HuH-7 (cell line): ENCODE measurements around the gene ZC3HAV1L.
A peak's percentile ranks its signal among the peaks of the same experiment; 100 is the strongest.
"Not testable (repeated sequence)": the region's sequence is repeated elsewhere in the genome, so short reads cannot be mapped to it uniquely, and the experiment has no call there.

Experiments
- DNase-seq: peaks from one replicate; pipeline ENCODE4 v3.0.0; 2011; ENCODE audit warnings: low spot score

ZC3HAV1L gene

DNA sequence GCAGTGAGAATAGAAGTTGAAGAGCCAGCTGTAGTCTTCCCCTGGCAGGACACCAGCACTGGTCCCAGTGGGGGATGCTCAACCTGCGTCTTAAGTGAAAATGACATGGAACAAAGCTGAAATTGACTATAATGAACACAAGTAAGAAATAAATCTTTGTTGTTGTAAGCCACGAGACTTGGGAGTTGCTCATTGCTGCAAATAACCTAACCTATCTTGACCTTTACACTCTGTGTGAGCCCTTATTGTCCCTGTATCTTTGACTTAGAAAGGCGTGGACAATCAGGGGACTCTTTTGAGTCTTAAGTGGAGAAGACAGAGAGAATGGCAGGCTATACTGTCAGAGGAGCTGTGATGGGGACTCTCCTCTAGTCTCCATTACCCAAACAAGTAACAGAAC lies 16.9 kb downstream of the ZC3HAV1L start:
- DNase-seq = no peak

DNA sequence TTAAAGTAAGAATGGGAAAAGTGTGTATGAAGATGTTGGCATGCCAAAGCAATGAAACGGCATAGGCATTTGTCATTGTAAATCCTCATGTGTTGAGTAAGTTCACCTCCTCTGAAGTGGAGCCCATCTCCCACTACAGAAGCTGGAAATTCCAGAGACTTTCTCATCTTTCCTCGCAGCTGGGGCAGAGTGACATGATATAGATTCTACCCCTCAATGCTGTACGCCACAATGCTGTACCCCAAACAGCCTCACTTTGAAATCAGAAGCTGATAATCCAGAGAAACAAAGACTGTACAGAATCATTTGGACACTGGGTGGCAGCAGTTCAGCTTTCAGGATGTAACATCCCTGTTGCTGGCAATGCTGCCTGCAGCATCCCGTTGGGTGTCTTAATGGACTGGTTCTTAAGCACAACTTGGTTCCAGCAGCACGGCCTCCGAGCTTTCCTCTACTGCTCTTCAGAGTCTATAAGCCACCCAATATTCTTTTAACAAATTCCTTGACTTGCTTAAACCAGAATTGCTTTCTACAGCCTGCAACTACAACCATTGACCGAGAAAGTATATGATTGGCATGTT lies 18.8 kb downstream of the ZC3HAV1L start:
- peak; percentile 81 for DNase-seq

DNA sequence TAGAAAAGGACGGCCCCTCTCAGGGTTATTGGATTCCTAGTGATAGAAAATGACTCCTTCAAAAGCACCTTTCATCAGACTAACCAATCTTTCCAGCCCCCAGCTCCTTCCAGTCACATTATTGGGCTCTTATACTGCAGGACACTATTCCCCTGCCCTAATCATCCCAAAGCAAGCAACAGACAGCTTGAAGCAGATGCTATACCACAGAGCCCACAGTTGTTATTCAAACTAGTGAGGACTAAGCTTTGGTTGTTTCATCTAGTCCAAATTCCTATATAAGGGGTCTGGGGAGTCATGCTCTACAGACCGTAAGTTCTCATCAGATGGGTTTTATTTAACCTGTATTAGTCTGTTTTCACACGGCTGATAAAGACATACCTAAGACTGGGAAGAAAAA lies 24.5 kb downstream of the ZC3HAV1L start:
- DNase-seq = no peak

DNA sequence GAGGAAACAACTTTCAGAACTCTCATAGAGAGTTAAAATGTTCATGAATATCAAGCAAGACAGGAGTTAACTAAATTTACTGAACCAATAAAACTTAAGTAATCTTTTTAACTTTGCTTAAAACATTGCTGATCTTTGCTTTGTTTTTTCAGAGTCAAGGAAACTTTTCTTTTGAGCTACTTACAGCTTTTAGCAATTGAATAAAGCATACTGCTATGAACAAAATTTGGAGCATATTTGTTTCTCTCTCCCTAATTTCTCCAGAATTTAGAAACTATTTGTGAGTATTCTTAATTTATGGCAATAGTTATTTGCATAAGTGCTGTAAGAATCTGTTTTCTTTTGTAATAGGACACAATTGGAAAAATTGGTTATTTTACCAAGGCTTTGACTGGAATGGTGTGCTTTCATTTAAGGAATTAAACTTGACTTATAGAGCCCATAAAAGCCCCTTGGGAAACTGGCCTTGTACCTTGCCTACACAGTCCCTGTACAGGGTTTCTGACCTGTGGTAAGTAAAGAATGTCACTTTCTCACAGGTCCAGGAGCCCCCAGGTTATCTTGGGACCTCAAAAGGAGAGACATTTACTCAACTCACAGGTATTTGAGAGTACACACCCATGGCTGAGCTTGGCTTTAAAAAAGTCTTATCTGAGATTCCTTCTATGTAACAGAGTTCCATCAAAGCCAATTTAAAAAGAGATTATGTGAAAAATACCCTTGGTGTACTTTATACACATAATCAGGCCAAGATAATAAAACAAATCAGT lies 31.3 kb downstream of the ZC3HAV1L start:
- no peak for DNase-seq

DNA sequence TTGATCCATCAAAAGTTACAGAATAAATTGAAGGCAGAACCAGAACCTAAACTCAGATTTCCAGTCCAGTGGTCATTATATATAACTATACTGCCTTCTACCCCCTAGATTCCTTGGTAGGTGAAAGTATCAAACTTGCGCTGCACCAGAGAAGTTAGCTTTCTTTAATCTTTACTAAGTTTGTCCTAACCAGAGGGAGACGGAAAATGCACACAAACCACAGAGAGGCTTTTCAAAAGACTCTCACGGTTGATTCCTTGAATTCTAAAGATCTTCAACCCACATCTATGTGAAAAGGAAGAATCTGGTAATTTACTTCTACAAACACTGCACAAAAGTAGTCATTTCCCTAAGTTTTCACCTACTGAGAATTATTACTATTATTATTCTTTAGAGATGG lies 36.4 kb downstream of the ZC3HAV1L start:
- DNase-seq = no peak

DNA sequence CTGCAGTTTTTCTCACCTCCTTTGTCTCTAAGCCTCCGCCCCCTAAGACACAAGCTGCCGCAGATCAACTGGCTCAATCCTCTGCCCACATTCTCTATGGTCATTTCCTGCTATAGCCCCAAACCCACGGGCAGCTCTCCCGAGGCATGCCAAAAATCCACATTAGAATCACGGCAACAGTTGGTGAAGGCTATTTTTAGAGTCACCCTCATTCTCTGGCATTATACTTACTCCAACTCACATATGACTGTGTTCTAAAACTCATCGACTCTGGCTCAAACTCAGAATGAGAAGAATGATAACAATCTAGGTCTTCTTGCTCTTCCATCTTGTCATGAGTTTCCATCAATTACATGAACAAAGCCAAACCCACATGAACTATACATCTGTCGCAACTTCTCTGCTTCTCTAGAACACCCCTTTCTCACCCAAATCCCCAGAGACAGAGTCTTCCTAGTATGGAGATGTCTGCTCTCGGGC lies 43.8 kb downstream of the ZC3HAV1L start:
- no peak for DNase-seq

DNA sequence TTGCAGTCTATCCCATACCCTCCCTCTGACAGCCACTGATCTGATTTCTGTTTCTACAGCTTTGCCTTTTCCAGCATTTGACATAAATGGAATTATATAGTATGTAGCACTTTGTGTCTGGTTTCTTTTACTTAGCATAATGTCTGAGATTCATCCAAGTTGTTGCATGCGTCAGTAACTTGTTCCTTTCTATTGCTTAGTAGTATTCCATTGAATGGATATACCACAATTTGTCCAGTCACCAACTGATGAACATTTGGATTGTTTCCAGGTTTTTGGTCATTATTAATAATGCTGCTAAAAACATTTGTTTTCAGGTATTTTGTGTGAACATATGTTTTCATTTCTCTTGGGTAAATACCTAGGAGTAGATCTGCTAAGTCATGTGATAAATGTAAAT lies 48.2 kb downstream of the ZC3HAV1L start:
- no peak for DNase-seq

- no peak for DNase-seq
Measured at GRCh38 chr7:138982204-138982623, 53.6 kb downstream of the ZC3HAV1L start.

DNA sequence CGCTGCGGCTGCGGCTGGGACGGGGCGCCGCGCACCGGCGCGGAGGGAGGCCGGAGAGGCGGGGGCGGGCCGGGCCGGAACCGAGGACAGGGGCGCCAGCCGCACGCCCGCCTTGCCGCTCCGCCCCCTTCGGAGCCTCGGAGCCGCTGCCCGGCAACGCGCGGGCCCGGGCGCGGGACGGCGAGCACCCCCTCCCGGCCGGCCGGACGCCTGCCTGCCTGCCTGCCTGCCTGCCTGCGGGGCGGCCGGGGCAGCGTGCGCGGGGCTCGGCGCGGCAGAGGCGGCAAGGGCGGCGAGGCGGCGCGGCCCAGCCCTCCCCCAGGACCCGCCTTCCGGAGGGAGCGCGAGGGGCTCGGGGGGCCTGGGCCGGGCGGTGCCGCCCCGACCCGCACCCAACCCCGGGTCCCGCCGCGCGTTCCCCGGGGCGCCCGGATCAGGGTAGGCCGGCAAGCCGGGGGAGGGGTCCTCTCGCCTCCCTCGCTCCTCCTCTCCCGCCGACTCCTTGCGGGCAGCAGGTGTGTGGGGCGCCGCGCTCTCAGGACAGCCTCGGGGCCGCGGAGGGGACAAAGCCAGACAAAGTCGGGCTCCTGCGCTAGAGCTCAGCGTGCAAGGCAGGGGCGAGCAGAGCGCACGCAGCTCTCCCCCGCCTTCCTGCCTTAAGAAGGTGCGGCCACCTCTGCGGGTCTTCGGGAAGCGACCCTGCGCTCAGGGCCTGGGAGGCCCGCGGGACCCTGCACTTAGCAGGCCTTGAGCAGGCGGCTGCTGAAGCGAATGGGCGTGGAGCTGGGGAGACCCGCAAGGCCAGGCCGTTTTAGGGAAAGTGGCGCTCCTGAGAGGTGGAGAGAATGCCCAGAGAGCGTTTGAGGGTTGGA lies 54.3 kb downstream of the ZC3HAV1L start, which contains the start of gene KIAA1549:
TSS of gene KIAA1549 (minus strand) at position 58 of the 872 bp plus-strand sequence. CDS start 120 bp downstream, outside the sequence.
- peak; percentile 77 for DNase-seq

- DNase-seq = no peak
Measured at GRCh38 chr7:138980563-138981291, 55.1 kb downstream of the ZC3HAV1L start.

DNA sequence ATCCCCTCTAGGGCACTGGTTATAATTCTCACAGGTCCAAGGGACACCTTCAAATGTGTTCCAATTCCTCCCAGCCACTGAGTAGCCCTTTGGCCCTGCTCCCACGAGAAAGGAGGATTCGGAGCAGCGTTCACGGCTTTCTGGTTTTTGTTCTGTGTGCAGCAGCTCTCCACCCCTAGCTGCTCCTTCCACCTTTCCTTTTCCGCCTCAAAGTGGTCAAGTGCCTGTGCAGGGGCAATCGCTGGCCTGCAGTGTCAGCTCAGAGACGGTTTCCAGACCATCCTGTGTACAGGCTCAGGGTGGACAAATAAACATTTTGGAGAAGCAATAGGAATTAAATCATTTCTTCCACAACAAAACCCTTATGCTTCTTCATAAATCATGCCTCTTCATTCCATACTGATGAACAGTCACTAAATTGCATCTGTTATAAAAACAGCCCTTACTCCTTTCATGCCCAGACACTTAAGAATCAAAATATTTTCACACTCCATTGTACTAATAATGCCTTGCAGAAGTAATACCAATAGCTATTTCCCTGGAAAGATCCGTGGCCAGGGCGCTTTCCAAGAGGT lies 55.8 kb downstream of the ZC3HAV1L start:
- no peak for DNase-seq

DNA sequence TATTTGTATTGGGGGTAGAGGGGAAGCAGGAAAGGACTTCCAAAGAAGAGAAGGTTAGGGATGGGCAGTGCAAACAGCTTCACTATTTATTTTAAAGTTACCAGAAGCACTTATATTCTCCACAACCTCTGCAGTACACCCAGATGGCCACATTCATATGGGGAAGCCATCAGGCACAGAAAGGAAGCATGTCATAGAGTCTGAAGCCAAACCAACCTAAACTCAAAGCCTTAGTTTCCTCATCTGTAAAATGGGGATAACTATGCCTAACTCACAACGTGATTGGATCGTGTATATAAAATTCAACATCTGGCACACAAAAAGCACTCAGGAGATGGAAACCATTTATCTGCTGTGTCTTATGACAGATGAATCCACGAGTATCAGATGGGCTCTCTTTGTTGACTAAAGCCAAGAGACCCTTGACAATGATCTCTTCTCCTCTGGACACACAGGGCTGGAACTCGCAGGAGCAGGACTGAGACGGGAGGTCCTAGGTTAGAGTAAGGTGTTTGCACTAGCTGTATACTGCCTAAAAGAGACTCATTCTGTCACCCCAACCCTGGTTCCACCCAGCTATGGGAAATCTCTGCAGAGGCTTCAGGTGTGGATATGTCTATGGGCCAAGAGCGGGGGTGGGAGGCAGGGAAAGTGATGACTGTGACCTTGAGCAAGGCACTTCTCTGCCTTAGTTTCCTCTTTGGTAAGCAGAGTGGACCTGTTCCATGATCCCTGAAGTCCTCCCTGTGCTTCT lies 56.4 kb downstream of the ZC3HAV1L start:
- no peak for DNase-seq

DNA sequence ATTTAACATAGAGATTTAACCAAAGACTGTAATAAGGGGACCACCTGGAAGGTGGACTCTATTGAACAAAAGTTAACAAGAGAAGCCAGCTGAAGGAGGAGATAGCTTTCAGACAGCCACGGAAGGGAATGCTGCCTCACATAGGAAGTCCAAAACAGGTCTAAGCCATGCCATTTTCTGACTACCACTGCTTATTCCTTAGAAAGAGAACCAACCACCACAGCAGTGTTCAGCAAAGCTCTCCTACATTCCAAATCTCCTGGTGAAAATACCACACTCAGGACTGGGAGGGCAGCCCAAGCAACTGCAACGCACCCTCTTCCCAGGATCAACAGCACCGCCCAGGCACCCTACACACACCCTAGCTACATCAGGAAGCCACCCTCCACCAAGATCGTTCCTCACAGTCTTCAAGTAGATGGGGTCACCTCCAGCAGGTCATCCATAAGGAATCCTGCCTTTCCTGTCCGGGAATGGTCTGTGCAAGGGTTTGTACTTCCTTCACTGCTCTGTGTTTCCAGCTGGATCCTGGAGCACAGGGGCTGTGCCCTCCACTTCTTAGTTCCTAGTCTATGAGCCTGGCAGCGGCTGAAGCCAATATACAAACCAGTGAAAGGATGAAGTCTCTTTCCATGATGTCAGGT lies 57.2 kb downstream of the ZC3HAV1L start:
- no peak for DNase-seq

- not testable (repeated sequence) for DNase-seq
Measured at GRCh38 chr7:138976161-138976560, 59.7 kb downstream of the ZC3HAV1L start.
